Measurements from ENCODE around the gene TERF2IP.

The TERF2IP gene

GRCh38 chr16:75647492-75648264, at the start of gene TERF2IP, which contains the start of gene KARS1:
TERF2IP (plus strand) TSS chr16:75647773; CDS start chr16:75647883, 110 bp downstream.
KARS1 (minus strand) TSS chr16:75647665; CDS start chr16:75647639, 26 bp downstream.
- Mint-ChIP-seq H3K4me3 (peak within 1 kb of the TSS; percentile 99), H3K9me3 (no peaks in the 10 kb centered on the region), H3K27ac (peak within 1 kb of the TSS; percentile 99), H3K36me3 (ENCODE audit: low read depth) (peaks cover 38% of the 10 kb centered on the region), H3K27me3 (ENCODE audit: low read depth, poor library complexity) (no peaks in the 10 kb centered on the region), H3K4me1 (peaks cover 52% of the 10 kb centered on the region)
- TF ChIP-seq CTCF (IDR thresholded peaks at IDR 0.05): no peak
- peak; percentile 89 for DNase-seq

GRCh38 chr16:75599452-75600277, 47.9 kb upstream of the TERF2IP start:
- H3K4me3 Mint-ChIP-seq: no peak overlapping the region
- peaks cover 20% of the 10 kb centered on the region for H3K9me3 Mint-ChIP-seq
- TF ChIP-seq CTCF (IDR thresholded peaks at IDR 0.05): no peak
- no peak for DNase-seq
- no peaks in the 10 kb centered on the region for H3K27me3 Mint-ChIP-seq (ENCODE audit: low read depth, poor library complexity)
- no peak overlapping the region for H3K27ac Mint-ChIP-seq
- peaks cover 5% of the 10 kb centered on the region for H3K4me1 Mint-ChIP-seq
- H3K36me3 Mint-ChIP-seq (ENCODE audit: low read depth): peaks cover 82% of the 10 kb centered on the region

GRCh38 chr16:75603241-75603640, 44.3 kb upstream of the TERF2IP start:
- Mint-ChIP-seq H3K4me1 (no peaks in the 10 kb centered on the region), H3K27me3 (ENCODE audit: low read depth, poor library complexity) (no peaks in the 10 kb centered on the region), H3K27ac (no peak overlapping the region), H3K9me3 (peaks cover 9% of the 10 kb centered on the region), H3K4me3 (no peak overlapping the region), H3K36me3 (ENCODE audit: low read depth) (peaks cover 83% of the 10 kb centered on the region)
- DNase-seq: no peak
- TF ChIP-seq CTCF (IDR thresholded peaks at IDR 0.05): no peak

GRCh38 chr16:75606507-75606906, 41.1 kb upstream of the TERF2IP start:
- H3K4me1 Mint-ChIP-seq: no peaks in the 10 kb centered on the region
- H3K4me3 Mint-ChIP-seq: no peak overlapping the region
- peaks cover 9% of the 10 kb centered on the region for H3K9me3 Mint-ChIP-seq
- no peak for TF ChIP-seq CTCF (IDR thresholded peaks at IDR 0.05)
- peaks cover 80% of the 10 kb centered on the region for H3K36me3 Mint-ChIP-seq (ENCODE audit: low read depth)
- no peaks in the 10 kb centered on the region for H3K27me3 Mint-ChIP-seq (ENCODE audit: low read depth, poor library complexity)
- no peak for DNase-seq
- no peak overlapping the region for H3K27ac Mint-ChIP-seq

GRCh38 chr16:75614066-75614897, 33.3 kb upstream of the TERF2IP start:
- peaks cover 72% of the 10 kb centered on the region for H3K36me3 Mint-ChIP-seq (ENCODE audit: low read depth)
- H3K27me3 Mint-ChIP-seq (ENCODE audit: low read depth, poor library complexity): no peaks in the 10 kb centered on the region
- no peak for DNase-seq
- H3K27ac Mint-ChIP-seq: no peak overlapping the region
- no peak overlapping the region for H3K4me3 Mint-ChIP-seq
- no peaks in the 10 kb centered on the region for H3K4me1 Mint-ChIP-seq
- no peaks in the 10 kb centered on the region for H3K9me3 Mint-ChIP-seq
- no peak for TF ChIP-seq CTCF (IDR thresholded peaks at IDR 0.05)
